ENCODE data around the gene EGR2.
"Not testable (repeated sequence)": the region's sequence is repeated elsewhere in the genome, so short reads cannot be mapped to it uniquely, and the experiment has no call there.

DNA sequence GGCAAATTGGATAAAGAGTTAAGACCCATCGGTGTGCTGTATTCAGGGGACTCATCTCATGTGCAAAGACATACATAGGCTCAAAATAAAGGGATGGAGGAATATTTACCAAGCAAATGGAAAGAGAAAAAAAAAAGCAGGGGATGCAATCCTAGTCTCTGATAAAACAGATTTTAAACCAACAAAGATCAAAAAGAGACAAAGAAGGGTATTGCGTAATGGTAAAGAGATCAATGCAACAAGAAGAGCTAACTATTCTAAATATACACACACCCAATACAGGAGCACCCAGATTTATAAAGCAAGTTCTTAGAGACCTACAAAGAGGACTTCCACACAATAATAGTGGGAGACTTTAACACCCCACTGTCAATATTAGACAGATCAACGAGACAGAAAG is 31.6 kb downstream of the EGR2 start:
- TF ChIP-seq, protein P1, sequence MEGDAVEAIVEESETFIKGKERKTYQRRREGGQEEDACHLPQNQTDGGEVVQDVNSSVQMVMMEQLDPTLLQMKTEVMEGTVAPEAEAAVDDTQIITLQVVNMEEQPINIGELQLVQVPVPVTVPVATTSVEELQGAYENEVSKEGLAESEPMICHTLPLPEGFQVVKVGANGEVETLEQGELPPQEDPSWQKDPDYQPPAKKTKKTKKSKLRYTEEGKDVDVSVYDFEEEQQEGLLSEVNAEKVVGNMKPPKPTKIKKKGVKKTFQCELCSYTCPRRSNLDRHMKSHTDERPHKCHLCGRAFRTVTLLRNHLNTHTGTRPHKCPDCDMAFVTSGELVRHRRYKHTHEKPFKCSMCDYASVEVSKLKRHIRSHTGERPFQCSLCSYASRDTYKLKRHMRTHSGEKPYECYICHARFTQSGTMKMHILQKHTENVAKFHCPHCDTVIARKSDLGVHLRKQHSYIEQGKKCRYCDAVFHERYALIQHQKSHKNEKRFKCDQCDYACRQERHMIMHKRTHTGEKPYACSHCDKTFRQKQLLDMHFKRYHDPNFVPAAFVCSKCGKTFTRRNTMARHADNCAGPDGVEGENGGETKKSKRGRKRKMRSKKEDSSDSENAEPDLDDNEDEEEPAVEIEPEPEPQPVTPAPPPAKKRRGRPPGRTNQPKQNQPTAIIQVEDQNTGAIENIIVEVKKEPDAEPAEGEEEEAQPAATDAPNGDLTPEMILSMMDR (IDR thresholded peaks at IDR 0.05) = not testable (repeated sequence)
- TF ChIP-seq NFE2L1, GABPB1, NR1H2 (CRISPR knock-in tag; IDR thresholded peaks at IDR 0.05): not testable (repeated sequence)
- TF ChIP-seq, protein P2, sequence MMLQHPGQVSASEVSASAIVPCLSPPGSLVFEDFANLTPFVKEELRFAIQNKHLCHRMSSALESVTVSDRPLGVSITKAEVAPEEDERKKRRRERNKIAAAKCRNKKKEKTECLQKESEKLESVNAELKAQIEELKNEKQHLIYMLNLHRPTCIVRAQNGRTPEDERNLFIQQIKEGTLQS (CRISPR knock-in tag; conservative IDR thresholded peaks at IDR 0.05) = not testable (repeated sequence)
- TF ChIP-seq, protein P3, sequence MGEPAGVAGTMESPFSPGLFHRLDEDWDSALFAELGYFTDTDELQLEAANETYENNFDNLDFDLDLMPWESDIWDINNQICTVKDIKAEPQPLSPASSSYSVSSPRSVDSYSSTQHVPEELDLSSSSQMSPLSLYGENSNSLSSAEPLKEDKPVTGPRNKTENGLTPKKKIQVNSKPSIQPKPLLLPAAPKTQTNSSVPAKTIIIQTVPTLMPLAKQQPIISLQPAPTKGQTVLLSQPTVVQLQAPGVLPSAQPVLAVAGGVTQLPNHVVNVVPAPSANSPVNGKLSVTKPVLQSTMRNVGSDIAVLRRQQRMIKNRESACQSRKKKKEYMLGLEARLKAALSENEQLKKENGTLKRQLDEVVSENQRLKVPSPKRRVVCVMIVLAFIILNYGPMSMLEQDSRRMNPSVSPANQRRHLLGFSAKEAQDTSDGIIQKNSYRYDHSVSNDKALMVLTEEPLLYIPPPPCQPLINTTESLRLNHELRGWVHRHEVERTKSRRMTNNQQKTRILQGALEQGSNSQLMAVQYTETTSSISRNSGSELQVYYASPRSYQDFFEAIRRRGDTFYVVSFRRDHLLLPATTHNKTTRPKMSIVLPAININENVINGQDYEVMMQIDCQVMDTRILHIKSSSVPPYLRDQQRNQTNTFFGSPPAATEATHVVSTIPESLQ (CRISPR knock-in tag; IDR thresholded peaks at IDR 0.05) = not testable (repeated sequence)
- TF ChIP-seq, protein P4, sequence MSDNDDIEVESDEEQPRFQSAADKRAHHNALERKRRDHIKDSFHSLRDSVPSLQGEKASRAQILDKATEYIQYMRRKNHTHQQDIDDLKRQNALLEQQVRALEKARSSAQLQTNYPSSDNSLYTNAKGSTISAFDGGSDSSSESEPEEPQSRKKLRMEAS (CRISPR knock-in tag; IDR thresholded peaks at IDR 0.05) = not testable (repeated sequence)
